ENCODE data around the gene WDR93.
"Not testable (repeated sequence)": the region's sequence is repeated elsewhere in the genome, so short reads cannot be mapped to it uniquely, and the experiment has no call there.

WDR93 gene

GRCh38 chr15:89664441-89665350 lies 25.9 kb upstream of the WDR93 start:
- no peak for DNase-seq

- DNase-seq, result no peak
Observed at GRCh38 chr15:89665449-89666181, 25.0 kb upstream of the WDR93 start.

GRCh38 chr15:89666184-89666857 lies 24.3 kb upstream of the WDR93 start:
- no peak for DNase-seq

- DNase-seq, result no peak
Observed at GRCh38 chr15:89666858-89667705, 23.5 kb upstream of the WDR93 start.

GRCh38 chr15:89667706-89667960 lies 23.0 kb upstream of the WDR93 start:
- DNase-seq, result no peak

- no peak for DNase-seq
Observed at GRCh38 chr15:89668171-89668570, 22.4 kb upstream of the WDR93 start.

GRCh38 chr15:89669309-89669865 lies 21.2 kb upstream of the WDR93 start:
- no peak for DNase-seq

- DNase-seq, result no peak
Observed at GRCh38 chr15:89669941-89670340, 20.7 kb upstream of the WDR93 start.

GRCh38 chr15:89670971-89671560 lies 19.5 kb upstream of the WDR93 start:
- no peak for DNase-seq

- no peak for DNase-seq
Observed at GRCh38 chr15:89671687-89672086, 18.9 kb upstream of the WDR93 start.

- DNase-seq, result no peak
Observed at GRCh38 chr15:89672221-89673164, 18.1 kb upstream of the WDR93 start.

GRCh38 chr15:89673165-89673512 lies 17.5 kb upstream of the WDR93 start:
- DNase-seq, result no peak

- no peak for DNase-seq
Observed at GRCh38 chr15:89674526-89674925, 16.1 kb upstream of the WDR93 start.

GRCh38 chr15:89675606-89676005 lies 15.0 kb upstream of the WDR93 start:
- no peak for DNase-seq

GRCh38 chr15:89677381-89677780 lies 13.2 kb upstream of the WDR93 start:
- no peak for DNase-seq

- no peak for DNase-seq
Observed at GRCh38 chr15:89679212-89679611, 11.4 kb upstream of the WDR93 start, which contains the start of gene PLIN1. Gene PLIN1, minus strand, starts transcription at chr15:89679367. Its CDS starts 1,878 bp downstream, at chr15:89677489.

- DNase-seq, result no peak
Observed at GRCh38 chr15:89680282-89680873, 10.2 kb upstream of the WDR93 start.

GRCh38 chr15:89681146-89681545 lies 9.5 kb upstream of the WDR93 start:
- no peak for DNase-seq

GRCh38 chr15:89685995-89686394 lies 4.6 kb upstream of the WDR93 start:
- DNase-seq, result no peak

GRCh38 chr15:89686522-89686921 lies 4.1 kb upstream of the WDR93 start:
- no peak for DNase-seq

GRCh38 chr15:89689930-89690275 lies 708 bp upstream of the WDR93 start:
- not testable (repeated sequence) for DNase-seq
